Right renal cortex interstitium (tissue), 3 donors: Measurements from ENCODE around the gene ALK. TPM values are rescaled to one million over a fixed set of nuclear protein-coding genes. Genes with fewer than 3 reads are reported as not detected.

Experiments
- DNase-seq, 3 donors: peaks; one replicate each; pipeline ENCODE4 v3.0.0-alpha.2; 2013; ENCODE audit warnings: low read depth in 3 of 3, low spot score in 2 of 3
- polyA plus RNA-seq, 3 donors: library from polyadenylated mRNA; unstranded; fragments of 120-200 nt; gene quantifications; one replicate each; pipeline ENCODE4 v1.2.1, GENCODE V29; 2013; ENCODE audit not compliant: insufficient read length in 3 of 3

Gene ALK
- polyA plus RNA-seq, 3 donors, result 0.29 to 0.31 (median 0.29) TPM

DNA sequence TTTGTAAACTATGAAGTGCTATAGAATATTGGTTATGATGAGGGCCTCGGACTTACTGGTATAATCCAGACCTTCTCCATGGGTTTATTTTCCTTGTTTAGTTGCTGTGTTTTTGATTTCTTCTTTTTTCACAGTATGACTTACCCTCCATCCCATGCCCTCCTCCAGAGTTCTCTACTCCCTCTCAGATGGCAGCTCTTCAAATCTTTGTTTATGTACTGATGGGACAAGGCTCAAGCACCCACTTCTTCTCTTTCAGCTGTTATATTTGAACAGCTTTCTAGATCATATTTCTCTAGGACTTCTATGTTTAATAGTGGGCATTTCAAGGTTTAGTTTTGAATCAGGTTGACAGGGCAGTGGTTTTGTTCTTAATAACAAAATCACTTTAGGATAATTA lies 762.3 kb downstream of the ALK start:
- DNase-seq, result no peak

DNA sequence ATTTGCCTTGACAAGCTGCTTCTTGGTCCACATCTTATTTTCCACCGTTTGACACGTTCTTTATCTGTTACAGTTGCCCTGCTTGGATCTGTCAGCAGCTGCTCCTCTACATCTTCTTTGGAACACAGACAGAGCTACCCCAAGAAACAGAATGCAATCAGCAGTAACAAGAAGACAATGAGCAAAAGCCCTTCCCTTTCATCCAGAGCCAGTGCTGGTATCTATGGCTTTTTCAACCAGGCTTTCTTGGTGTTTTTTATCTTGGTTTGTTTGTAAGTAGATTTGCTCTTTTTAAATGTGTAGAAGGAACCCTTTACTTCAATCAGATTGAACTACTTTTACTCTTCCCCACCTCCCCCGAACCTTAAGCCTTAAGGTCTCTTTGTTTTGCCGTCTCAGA lies 764.3 kb downstream of the ALK start:
- DNase-seq, result no peak

DNA sequence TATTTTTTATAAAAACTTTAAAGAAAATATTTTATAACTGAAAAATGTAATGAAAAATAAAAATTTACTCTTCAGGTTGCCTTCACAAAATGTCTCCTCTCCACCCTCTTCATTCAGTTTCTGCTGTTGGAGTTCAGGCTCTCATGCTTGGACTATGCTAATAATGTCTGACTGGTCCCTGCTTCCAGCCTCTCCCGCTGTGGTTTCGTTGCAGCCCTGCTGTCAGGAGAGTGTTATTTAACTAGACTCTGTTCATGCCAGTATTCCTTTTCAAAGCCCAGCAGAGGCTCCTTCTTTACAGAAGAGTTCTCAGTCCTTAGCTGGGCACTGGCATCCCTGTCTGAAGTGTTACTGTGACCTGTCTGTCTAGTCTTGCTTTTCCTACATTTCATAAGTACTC lies 765.8 kb downstream of the ALK start:
- DNase-seq, result no peak

DNA sequence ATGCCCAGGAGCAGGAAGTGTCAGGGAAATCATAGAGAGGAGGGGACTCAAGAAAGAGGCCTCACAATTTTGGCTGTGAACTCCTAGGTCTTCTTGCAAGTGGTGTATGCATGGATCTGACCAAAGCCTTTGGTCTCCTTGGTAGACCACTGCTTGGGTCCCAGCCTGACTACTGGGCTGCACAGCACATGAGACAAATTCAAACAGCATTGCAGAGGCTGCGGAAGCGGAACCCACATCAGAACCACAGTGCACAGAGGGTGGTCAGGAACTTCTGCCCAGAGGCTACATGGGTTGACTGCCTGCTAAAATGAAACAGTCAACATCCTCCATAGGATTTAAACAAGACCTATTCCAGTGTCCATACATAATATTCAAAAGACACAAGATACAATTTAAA lies 766.8 kb downstream of the ALK start:
- DNase-seq, result no peak

DNA sequence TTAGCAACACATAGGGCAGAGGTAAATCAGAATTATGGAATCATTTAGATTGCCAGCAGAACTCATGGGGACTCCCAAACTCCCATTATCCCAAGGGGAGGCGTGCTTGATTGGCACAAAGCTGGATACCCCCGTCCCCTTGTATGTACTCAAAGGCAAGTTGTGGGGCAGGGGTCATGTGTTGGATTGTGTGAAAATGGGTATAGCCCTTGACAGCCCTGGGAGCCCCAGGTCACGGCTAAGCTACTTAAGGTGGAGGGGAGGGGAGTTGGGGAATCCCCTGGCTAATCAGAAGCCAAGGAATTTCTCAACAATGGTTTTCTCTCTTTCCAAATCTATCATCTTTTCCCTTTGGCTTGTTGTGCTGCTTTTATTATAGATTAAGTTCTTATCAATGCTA lies 773.4 kb downstream of the ALK start:
- DNase-seq, result no peak

DNA sequence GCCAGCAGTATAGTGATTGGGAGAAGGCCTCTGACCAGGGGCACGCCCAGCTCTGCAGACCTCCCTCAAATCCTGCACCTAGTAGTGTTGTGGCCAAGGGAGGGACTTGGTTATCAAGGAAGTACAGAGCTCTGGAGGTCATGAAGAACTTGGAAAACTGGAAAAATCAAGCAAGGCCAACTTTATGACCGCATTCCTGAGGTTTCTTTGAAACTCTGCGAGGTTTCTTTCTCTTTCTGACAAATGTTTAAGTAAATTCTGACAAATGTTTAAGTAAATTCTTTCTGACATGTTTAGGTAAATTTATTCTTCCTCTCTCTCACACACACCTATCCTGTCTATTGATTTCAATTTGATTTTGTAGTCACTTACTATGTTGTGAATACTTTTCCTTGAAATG lies 775.2 kb downstream of the ALK start:
- DNase-seq, result no peak

DNA sequence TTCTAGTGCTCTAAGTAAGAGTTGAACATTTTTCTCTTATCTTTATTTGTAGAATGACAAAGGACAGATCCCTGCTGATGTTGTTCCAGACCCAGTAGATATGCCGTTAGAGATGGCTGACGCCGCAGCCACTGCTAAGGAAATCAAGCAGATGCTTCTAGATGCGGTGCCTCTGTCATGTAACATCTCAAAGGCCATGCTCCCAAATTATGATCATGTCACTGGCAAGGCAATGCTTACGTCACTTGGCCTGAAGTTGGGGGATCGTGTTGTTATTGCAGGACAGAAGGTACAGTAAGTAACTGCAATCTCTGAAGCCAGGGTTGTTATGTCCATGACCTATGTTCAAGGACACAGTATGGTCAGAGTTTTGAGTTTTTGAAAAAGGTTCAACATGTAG lies 777.7 kb downstream of the ALK start:
- no peak for DNase-seq

Other genes starting within 250 kb of the ALK start
- 100 to 1,000 TPM; 124 to 127 (median 124) TPM for gene YPEL5, start 225.4 kb upstream of the ALK start, polyA plus RNA-seq